GM19452 (cell line): ENCODE measurements around the gene TK2.
"Not testable (repeated sequence)": the region's sequence is repeated elsewhere in the genome, so short reads cannot be mapped to it uniquely, and the experiment has no call there.

Experiments used
- ATAC-seq: cut with Tn5 transposase; IDR thresholded peaks from one replicate; pipeline ENCODE4 v1.9.1; 2021; ENCODE audit not compliant: unreplicated experiment

Gene TK2

DNA sequence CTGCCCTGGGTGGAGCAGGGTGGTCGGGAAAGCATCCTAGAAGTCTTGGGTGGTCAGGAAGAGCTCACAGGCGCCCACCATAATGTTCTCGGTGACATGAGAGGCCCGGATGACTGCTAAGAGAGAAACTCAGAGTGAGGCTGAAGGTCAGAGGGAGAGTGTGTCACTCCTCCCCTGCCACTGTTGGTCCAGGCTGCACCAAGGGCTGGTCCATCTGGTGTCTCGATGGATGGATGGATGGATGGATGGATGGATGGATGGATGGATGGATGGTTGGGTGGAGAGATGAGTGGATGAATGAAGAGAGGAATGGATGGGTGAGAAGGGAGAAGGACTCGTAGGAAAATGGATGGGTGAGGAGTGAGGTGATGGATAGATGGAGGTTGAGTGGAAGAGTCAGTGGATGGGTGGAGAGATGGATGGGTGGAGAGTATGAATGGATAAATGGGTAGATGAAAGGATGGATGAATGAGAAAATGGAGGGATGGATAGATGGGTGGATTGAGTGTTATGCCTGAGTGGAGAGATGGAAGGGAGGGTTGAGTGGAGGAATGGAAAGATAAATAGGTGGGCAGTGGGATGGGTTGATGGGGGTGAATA lies 79.9 kb downstream of the TK2 start:
- ATAC-seq = no peak

DNA sequence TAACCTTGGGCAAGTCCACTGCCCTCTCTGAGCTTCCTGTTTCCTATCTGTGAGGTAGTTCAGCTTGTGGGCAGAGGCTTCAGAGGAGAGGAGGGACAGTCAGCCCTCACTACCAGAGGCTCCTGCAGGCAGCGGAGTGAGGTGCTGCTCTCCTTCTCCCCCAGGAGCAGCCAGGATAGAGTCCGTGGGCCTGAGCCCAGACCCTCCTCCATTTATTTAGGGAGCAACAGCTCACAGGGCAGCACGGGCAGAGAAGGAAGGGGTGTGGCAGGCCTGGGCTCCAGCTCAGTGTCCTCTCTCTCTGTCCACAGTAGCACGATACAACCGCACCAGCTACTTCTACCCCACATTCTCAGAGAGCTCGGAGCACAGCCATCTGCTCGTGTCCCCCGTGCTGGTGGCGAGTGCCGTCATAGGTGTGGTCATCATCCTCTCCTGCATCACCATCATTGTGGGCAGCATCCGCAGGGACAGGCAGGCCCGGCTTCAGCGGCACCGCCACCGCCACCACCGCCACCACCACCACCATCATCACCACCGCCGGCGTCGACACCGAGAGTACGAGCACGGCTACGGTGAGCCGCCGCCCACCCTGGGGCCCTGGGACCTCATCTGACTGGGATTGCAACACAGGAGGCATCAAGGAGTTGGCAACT lies 80.5 kb downstream of the TK2 start:
- no peak for ATAC-seq

DNA sequence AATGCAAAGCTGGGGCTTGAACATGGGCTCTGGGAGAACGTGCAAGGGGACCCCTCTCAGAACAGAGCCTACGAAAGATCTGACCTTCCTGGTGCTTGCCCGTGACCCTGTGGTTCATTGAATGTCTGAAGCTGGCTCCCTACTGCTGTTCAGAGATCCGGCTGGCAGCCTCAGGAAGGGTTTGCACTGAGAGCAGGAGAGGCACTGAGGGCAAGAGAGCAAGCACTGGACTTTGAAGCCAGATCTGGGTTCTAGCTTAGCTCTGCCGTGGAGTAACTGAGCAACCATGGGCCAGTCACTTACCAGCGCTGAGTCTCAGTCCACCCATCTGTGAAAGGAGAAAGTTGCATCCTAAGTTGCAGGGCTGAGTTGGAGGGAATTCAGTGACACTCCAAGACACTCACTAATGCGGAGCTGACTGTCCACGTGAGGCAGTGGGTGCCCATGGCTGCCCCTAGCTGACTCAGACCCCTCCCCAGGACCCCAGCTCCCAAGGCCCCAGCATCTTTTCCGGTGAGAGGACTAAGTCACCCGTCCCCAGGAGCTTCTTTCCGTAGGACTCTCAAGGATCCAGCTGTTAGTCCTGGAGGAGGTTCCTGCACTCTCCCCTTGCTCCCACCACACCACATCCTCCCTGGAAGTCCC lies 81.5 kb downstream of the TK2 start:
- no peak for ATAC-seq

DNA sequence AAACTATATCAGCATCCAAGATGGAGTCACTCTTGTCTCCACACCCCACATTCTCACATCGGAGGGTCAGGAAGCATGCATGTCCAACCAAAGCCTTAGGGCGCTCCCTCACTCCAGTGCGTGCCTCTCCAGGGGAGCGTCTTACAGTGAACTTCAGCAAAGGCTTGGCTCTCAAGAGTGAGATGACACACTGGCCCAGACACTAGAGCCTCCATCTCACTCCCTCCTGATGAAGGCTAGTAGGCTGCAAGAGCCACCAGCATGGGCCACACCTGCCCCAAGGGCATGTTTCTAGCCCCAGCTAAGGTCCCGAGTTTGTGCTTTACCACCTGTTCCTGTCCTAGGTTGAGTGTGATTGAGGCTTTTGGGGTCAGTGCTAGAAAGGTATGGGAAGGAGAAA lies 82.3 kb downstream of the TK2 start:
- no peak for ATAC-seq

DNA sequence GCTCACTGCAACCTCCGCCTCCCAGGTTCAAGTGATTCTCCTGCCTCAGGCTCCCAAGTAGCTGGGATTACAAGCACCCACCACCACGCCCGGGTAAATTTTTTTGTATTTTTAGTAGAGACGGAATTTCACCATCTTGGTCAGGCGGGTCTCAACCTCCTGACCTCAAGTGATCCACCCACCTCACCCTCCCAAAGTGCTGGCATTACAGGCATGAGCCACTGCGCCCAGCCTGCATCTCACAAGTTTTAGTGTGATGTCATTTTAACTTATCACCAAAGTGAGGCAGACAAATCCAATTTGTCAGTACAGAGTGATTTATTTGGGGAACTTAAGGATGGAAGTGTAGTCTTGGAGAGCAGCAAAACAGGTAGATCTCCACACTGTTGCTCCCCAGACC lies 83.3 kb downstream of the TK2 start:
- not testable (repeated sequence) for ATAC-seq

DNA sequence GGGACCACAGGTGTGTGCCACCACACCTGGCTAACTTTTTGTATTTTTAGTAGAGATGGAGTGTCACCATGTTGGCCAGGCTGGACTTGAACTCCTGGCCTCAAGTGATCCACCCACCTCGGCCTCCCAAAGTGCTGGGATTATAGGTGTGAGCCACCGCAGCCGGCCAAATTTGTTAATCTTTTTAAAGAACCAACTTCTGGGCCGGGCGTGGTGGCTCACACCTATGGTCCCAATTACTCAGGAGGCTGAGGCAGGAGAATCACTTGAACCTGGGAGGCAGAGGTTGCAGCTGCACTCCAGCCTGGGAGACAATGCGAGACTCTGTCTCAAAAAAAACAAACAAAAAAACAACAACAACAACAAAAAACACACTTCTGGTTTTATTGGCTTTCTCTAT lies 84.0 kb downstream of the TK2 start:
- ATAC-seq = not testable (repeated sequence)

DNA sequence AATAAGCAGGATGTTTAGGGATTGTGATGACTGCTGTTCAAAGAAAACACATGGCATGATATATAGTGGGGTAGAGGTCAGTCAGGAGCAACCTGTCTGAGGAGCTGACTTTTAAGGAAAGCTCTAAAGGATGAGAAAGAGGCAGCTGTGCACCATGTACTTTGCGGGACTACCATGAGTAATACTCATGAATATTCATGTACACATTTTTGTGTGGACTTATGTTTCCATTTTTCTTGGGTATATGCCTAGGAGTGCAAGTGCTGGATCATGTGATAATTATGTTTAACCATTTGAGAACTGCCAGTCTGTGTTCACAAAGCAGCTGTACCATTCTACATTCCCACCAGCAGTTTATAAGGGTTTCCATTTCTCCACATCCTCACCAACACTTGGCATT lies 87.0 kb downstream of the TK2 start:
- ATAC-seq = no peak

DNA sequence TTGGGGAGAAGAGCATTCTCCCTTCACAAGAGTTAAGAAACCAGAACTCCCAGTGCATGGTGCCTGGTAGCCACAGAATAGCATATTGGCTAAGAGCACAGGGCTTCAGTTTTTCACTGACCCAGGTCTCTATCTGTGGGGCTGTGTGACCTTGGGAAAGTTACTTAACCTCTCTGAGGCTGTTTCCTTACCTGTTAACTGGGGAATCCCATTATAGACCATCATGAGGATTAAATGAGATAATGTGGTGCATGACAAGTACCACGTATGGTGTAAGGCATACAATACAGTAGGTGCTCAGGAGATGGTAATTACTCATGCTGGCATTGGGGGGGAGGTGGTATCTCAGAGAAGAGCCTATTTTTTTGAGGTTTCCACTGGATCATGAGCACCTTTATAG lies 89.2 kb downstream of the TK2 start:
- no peak for ATAC-seq

DNA sequence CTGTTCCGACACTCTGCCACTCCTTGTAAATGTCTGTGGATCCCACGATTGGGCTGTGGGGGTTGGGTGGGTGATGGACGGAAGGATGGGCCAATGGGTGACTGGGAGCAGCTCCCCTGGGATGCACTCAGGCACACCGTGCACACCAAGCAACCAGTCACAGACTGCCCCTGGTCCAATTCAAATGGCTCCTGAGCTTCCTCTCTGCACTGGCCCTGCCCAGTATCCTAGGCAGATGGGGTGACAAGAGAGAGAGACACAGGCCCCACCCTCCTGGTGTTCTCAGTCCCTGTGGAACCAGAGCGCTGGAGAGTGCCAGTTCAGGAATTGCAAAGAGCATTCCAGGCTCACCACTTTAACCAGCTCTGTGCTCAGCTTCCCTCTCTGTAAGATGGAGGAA lies 90.0 kb downstream of the TK2 start:
- ATAC-seq = no peak

DNA sequence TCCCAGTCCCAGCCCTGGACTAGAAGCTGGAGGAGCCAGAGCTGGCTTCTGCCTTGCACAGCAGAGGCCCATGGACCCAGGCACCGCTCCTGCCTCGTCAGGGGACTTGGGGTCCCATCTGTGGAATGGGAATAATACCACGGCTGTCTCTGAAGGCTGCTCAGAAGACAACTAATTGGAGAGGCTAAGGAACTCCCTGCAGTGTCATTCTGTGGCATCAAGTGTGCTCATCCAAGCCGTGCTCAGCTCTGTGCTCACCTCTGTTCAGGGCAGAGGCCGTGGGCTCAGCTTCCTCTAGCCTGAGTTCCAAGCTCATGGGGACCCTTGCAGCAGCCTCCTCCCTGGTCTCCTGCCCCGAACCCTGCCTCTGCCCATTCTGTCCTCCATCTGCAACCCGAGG lies 91.1 kb downstream of the TK2 start:
- no peak for ATAC-seq

DNA sequence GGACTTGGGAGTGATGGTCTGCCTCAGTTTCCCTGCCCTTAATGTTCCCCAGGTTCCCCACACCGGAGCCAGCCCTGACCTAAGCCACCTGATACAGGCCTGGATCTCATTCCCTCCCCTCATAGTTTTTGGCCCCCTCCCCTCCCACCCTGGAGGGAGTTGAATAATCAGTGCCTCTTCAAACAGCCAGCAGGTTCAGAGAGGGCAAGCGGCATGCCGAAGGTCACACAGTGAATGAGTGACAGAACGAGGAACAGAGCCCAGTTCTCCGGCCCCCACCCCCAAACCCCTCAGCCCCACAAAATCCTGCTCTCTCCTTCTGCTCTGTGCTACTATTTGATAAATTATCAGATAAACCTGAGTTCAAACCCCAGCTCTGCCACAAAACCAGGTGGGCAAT lies 91.6 kb downstream of the TK2 start:
- no peak for ATAC-seq
